Choroid plexus epithelial cell (primary cell): Measurements from ENCODE around the gene LCLAT1.

Source experiments
- DNase-seq: peaks from one replicate; pipeline ENCODE4 v3.0.0-alpha.2; 2010; ENCODE audit warnings: low read depth
- H3K4me3 ChIP-seq: 2 replicates; pipeline ENCODE4 v1.5.1; 2011; ENCODE audit warnings: low read depth, mild to moderate bottlenecking, control low read depth, low read length, moderate library complexity
- CTCF ChIP-seq: conservative IDR thresholded peaks from 2 replicates; pipeline ENCODE4 v1.5.1; 2011; ENCODE audit warnings: low read depth, mild to moderate bottlenecking, control low read depth, inconsistent platforms, low read length, moderate library complexity

LCLAT1 gene

GRCh38 chr2:30455114-30455738 is 8.2 kb downstream of the LCLAT1 start:
- DNase-seq = no peak
- TF ChIP-seq CTCF = no peak
- H3K4me3 ChIP-seq = no peak overlapping the region

- H3K4me3 ChIP-seq = no peak overlapping the region
- no peak for DNase-seq
- no peak for TF ChIP-seq CTCF
Measured at GRCh38 chr2:30456106-30456505, 9.1 kb downstream of the LCLAT1 start.

GRCh38 chr2:30456579-30456978 is 9.5 kb downstream of the LCLAT1 start:
- H3K4me3 ChIP-seq = no peak overlapping the region
- DNase-seq = no peak
- no peak for TF ChIP-seq CTCF

- TF ChIP-seq CTCF = no peak
- no peak for DNase-seq
- H3K4me3 ChIP-seq = no peak overlapping the region
Measured at GRCh38 chr2:30457296-30457695, 10.2 kb downstream of the LCLAT1 start.

GRCh38 chr2:30459140-30459539 is 12.1 kb downstream of the LCLAT1 start:
- TF ChIP-seq CTCF = no peak
- no peak overlapping the region for H3K4me3 ChIP-seq
- DNase-seq = no peak

GRCh38 chr2:30462131-30462857 is 15.2 kb downstream of the LCLAT1 start:
- DNase-seq = no peak
- TF ChIP-seq CTCF = no peak
- H3K4me3 ChIP-seq = no peak overlapping the region

DNA sequence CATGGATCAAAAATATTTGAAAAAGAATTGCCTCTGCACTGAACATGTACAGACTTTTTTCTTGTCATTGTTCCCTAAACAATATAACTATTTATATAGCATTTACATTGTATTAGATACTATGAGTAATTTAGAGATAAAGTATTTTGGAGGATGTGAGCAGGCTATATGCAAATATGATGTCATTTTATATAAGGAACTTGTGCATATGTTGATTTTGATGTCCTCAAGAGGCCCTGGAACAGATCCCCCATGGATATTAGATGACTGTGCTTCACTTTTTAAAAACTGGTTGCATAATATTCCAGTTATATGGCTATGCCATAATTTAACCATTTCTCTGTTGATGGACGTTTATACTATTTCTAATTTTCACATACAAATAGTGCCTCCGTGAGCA is 16.5 kb downstream of the LCLAT1 start:
- no peak for DNase-seq
- TF ChIP-seq CTCF = no peak
- H3K4me3 ChIP-seq = no peak overlapping the region
